ENCODE results near the gene OR5A1.

The OR5A1 gene

DNA sequence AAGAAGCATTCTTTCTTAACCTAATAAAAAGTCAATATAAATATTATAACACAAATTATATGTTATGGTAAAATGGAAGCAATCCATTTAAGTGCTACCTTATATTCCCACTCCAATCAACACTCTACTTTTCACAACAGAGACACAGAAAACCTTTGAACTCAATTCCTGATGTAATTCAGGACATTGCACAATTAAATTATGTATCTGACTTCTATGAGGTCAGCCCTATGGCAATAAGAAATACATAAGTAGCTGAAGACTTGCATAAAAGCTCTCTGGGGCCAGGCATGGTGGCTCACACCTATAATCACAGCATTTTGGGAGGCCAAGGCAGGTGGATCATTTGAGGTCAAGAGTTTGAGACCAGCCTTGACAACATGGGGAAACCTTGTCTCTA is 43.6 kb downstream of the OR5A1 start:
- DNase-seq (no peak), ATAC-seq (no peak)

DNA sequence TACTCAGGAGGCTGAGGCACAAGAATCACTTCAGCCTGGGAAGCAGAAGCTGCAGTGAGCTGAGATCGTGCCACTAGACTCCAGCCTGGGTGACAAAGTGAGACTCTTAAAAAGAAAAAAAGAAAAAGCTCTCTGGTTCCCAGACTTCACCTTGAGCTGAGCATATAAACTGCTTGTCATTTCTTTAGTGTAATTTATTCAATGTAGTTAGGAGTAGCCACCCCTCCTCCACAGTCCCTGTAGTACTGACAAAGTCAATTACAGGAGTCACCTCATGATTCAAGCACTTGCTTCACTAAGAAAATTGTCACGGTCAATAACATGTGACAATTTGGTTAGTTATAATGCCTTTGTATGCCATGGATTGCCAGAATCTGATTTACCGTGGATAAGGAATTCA is 44.1 kb downstream of the OR5A1 start:
- no peak for DNase-seq

More for the DNA sequence above, 44.1 kb downstream of the OR5A1 start:
- ATAC-seq, result no peak

Data from stimulated activated naive CD8-positive, alpha-beta T cell treated with anti-CD3 and anti-CD28 coated beads, Interleukin-15, Interleukin-2, amounts not matched to agents 100 U/mL and 50 U/mL, for 24 hours (primary cell).